Measurements from ENCODE around the gene GIT1. TPM values are rescaled to one million over a fixed set of nuclear protein-coding genes. Genes with fewer than 3 reads are reported as not detected.

Gene GIT1
- total RNA-seq, 5 donors from 2014 or later (not counting 1 experiment from before 2014, with no cell fraction given) = 36.7 to 86.4 (median 71.8) TPM

- WGBS (ENCODE audit: insufficient coverage) = 88% methylated on average over 8 of the region's 9 CpGs
- DNase-seq = no peak
- Histone ChIP-seq H3K4me1 (ENCODE audit: control insufficient read depth in 1 of 2, extremely low read depth in 1 of 2, insufficient read depth in 2 of 2, low read length in 2 of 2) (peaks cover 11 to 25% of the 10 kb centered on the region in 2 experiments), H3K9me3 (no peaks in the 10 kb centered on the region), H3K27ac (ENCODE audit: low read length) (no peak overlapping the region), H3K4me3 (ENCODE audit: control insufficient read depth in 1 of 2, extremely low read depth in 1 of 2, low read length in 1 of 2) (no peak overlapping the region), H3K27me3 (replicated peaks in 1 of 2; ENCODE audit: control insufficient read depth in 2 of 2, extremely low read depth in 1 of 2, insufficient read depth in 2 of 2, low read length in 1 of 2) (peaks cover 0 to 21% of the 10 kb centered on the region in 2 experiments), H3K36me3 (ENCODE audit: control insufficient read depth in 2 of 2, extremely low read depth in 1 of 2, insufficient read depth in 1 of 2, low read length in 1 of 2) (no peaks in the 10 kb centered on the region)
- Mint-ChIP-seq H3K27ac (no peak overlapping the region), H3K27me3 (no peaks in the 10 kb centered on the region), H3K36me3 (no peaks in the 10 kb centered on the region), H3K4me3 (no peak overlapping the region), H3K9me3 (no peaks in the 10 kb centered on the region), H3K4me1 (peaks cover 4 to 15% (median 14%) of the 10 kb centered on the region in 3 donors)
- ATAC-seq (replicated peaks in 1 of 4) = no peak
- CTCF ChIA-PET = interaction anchor here in 1 of 2 donors (0.6 kb wide), 1 partner anchor 19 kb away, joined by 3 read pairs; no protein-coding TSS in a partner anchor
- POLR2A ChIA-PET = no interaction called here
These were observed 7.4 kb upstream of the GIT1 start for GRCh38 chr17:29596811-29597210.

GRCh38 chr17:29595943-29596774 lies 6.7 kb upstream of the GIT1 start:
- ChIA-PET POLR2A (interaction anchor here in 1 of 2 donors (0.6 kb wide), 1 partner anchor 137 kb away, joined by 3 read pairs; no protein-coding TSS in a partner anchor), CTCF (no interaction called here)
- no peak overlapping the region for H3K4me3 ChIP-seq (ENCODE audit: control insufficient read depth in 1 of 2, extremely low read depth in 1 of 2, low read length in 1 of 2)
- H3K4me1 ChIP-seq (ENCODE audit: control insufficient read depth in 1 of 2, extremely low read depth in 1 of 2, insufficient read depth in 2 of 2, low read length in 2 of 2) = peaks cover 16 to 31% of the 10 kb centered on the region in 2 experiments
- no peaks in the 10 kb centered on the region for H3K9me3 Mint-ChIP-seq
- H3K27me3 Mint-ChIP-seq = no peaks in the 10 kb centered on the region
- H3K27ac Mint-ChIP-seq = no peak overlapping the region
- no peaks in the 10 kb centered on the region for H3K36me3 ChIP-seq (ENCODE audit: control insufficient read depth in 2 of 2, extremely low read depth in 1 of 2, insufficient read depth in 1 of 2, low read length in 1 of 2)
- DNase-seq (no peak), ATAC-seq (replicated peaks in 1 of 4) (no peak)
- 92% methylated on average over 8 of the region's 12 CpGs for WGBS (ENCODE audit: insufficient coverage)
- no peaks in the 10 kb centered on the region for H3K9me3 ChIP-seq
- no peaks in the 10 kb centered on the region for H3K36me3 Mint-ChIP-seq
- H3K27ac ChIP-seq (ENCODE audit: low read length) = no peak overlapping the region
- H3K27me3 ChIP-seq (replicated peaks in 1 of 2; ENCODE audit: control insufficient read depth in 2 of 2, extremely low read depth in 1 of 2, insufficient read depth in 2 of 2, low read length in 1 of 2) = peaks cover 0 to 21% of the 10 kb centered on the region in 2 experiments
- H3K4me1 Mint-ChIP-seq = peaks cover 11 to 21% (median 20%) of the 10 kb centered on the region in 3 donors
- no peak overlapping the region for H3K4me3 Mint-ChIP-seq

DNA sequence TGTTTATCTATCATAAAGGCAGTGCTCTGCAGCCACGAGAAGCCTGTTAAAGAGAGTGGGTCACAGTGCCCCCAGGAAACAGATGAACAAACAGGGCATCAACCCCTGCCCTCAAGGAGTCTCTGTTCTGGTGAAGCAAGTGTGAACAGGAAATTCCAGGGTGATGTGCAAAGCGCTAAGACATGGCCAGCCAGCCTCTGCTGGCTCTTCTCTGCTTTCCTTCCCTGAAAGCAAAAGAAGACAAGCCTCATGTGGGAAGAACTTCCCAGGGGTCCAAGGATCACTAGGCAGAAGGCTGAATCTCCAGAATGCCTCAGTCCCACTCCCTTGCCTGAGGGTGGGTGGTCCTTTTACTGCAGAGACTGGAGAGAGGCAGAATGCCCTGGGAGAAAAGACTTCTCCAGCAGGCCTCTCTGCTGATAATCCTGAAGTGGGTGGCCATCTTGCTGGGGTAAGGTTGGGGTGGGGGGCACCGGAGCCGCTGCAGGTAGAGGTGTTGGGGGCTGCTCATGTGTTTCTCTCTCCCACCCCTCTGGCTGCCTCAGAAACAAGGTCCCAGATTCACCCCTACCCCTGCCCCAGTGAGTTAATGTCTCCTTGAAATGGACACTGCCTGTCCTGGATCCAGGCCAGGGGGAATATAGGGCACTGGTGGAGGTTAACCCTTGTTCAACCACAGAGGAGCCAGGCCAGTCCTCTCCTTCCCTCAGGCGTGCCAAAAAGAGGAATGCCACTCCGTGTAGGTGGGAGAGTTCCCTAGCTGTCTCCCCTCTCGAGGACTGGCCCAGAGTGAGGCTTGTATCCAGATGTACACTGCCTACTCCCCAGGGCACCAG lies 5.9 kb upstream of the GIT1 start:
- 100% methylated on average over 1 of the region's 7 CpGs for WGBS (ENCODE audit: insufficient coverage)
- peaks cover 19 to 29% (median 29%) of the 10 kb centered on the region in 3 donors for H3K4me1 Mint-ChIP-seq
- POLR2A ChIA-PET = interaction anchor here in 1 of 2 donors (0.6 kb wide), 1 partner anchor 136 kb away, joined by 3 read pairs; no protein-coding TSS in a partner anchor

GRCh38 chr17:29594519-29595090 lies 5.2 kb upstream of the GIT1 start:
- Histone ChIP-seq H3K9me3 (no peaks in the 10 kb centered on the region), H3K4me3 (ENCODE audit: control insufficient read depth in 1 of 2, extremely low read depth in 1 of 2, low read length in 1 of 2) (no peak overlapping the region), H3K4me1 (ENCODE audit: control insufficient read depth in 1 of 2, extremely low read depth in 1 of 2, insufficient read depth in 2 of 2, low read length in 2 of 2) (peaks cover 27 to 47% of the 10 kb centered on the region in 2 experiments), H3K27me3 (replicated peaks in 1 of 2; ENCODE audit: control insufficient read depth in 2 of 2, extremely low read depth in 1 of 2, insufficient read depth in 2 of 2, low read length in 1 of 2) (peaks cover 0 to 21% of the 10 kb centered on the region in 2 experiments), H3K27ac (ENCODE audit: low read length) (no peak overlapping the region), H3K36me3 (ENCODE audit: control insufficient read depth in 2 of 2, extremely low read depth in 1 of 2, insufficient read depth in 1 of 2, low read length in 1 of 2) (no peaks in the 10 kb centered on the region)
- H3K4me1 Mint-ChIP-seq = peaks cover 24 to 35% (median 33%) of the 10 kb centered on the region in 3 donors
- 86% methylated on average over 10 of the region's 11 CpGs for WGBS (ENCODE audit: insufficient coverage)
- no peaks in the 10 kb centered on the region for H3K36me3 Mint-ChIP-seq
- H3K27me3 Mint-ChIP-seq = no peaks in the 10 kb centered on the region
- H3K4me3 Mint-ChIP-seq = peak overlapping the region; percentile 67 to 83 (median 72)
- ChIA-PET CTCF (interaction anchor here (0.6 to 4.4 kb wide), 3 partner anchors 14 to 922 kb away, joined by 4 to 56 read pairs (median 4); no protein-coding TSS in a partner anchor), POLR2A (no interaction called here)
- DNase-seq = no peak
- H3K27ac Mint-ChIP-seq = no peak overlapping the region
- H3K9me3 Mint-ChIP-seq = no peaks in the 10 kb centered on the region
- no peak for ATAC-seq (replicated peaks in 1 of 4)

More for the DNA sequence above, 5.9 kb upstream of the GIT1 start:
- Histone ChIP-seq H3K27ac (ENCODE audit: low read length) (no peak overlapping the region), H3K9me3 (no peaks in the 10 kb centered on the region), H3K36me3 (ENCODE audit: control insufficient read depth in 2 of 2, extremely low read depth in 1 of 2, insufficient read depth in 1 of 2, low read length in 1 of 2) (no peaks in the 10 kb centered on the region), H3K27me3 (replicated peaks in 1 of 2; ENCODE audit: control insufficient read depth in 2 of 2, extremely low read depth in 1 of 2, insufficient read depth in 2 of 2, low read length in 1 of 2) (peaks cover 0 to 21% of the 10 kb centered on the region in 2 experiments), H3K4me3 (ENCODE audit: control insufficient read depth in 1 of 2, extremely low read depth in 1 of 2, low read length in 1 of 2) (no peak overlapping the region), H3K4me1 (ENCODE audit: control insufficient read depth in 1 of 2, extremely low read depth in 1 of 2, insufficient read depth in 2 of 2, low read length in 2 of 2) (peaks cover 21 to 40% of the 10 kb centered on the region in 2 experiments)
- CTCF ChIA-PET = interaction anchor here in 1 of 2 donors (1.3 kb wide), 1 partner anchor 15 kb away, joined by 4 read pairs; no protein-coding TSS in a partner anchor
- H3K36me3 Mint-ChIP-seq = no peaks in the 10 kb centered on the region
- H3K27ac Mint-ChIP-seq = no peak overlapping the region
- ATAC-seq (replicated peaks in 1 of 4) (no peak), DNase-seq (no peak)
- peak overlapping the region; percentile 67 to 83 (median 72) for H3K4me3 Mint-ChIP-seq
- no peaks in the 10 kb centered on the region for H3K27me3 Mint-ChIP-seq
- no peaks in the 10 kb centered on the region for H3K9me3 Mint-ChIP-seq

DNA sequence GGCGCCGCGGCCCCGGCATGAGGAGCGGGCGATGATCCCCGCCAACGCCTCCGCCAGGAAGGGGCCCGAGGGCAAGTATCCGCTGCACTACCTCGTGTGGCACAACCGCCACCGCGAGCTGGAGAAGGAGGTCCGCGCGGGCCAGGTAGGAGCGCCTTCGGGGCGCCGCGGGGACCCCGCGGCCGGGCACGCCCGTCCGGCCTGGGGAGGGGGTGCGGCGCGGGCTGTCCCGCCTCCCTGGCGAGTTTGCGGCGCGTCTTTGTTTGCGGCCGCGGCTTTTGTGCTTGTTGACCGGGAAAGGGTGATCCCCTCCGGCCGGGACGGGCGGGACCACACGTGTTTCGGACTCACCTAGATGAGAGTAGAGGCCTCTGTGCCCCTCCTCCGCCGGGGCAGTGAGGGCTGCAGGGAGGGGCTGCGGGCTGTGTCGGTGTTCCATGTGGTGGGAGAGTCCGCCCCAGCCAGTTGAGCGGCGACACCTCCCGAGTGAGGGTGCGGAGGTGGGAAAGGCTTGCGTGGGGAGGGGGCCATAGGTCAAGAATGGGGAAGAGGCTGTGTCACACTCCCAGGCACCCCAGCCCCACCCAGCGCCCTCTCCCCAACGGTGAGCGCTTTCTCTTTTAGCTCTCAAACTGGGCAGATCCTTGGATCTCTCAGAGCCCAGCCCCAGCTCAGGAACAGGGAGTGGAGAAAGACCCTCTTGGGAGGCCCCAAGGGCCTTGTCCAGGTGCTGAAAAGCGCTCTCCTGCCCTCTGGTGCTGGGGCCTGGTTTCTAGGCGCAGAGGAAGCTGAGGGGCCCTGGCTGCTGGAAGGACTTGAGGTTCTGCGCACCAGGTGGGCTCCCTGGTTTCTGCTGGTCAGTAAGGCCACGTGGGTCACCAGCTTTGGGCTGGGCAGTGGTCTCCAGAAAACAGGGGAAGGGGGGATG lies 4.4 kb upstream of the GIT1 start:
- H3K4me1 ChIP-seq (ENCODE audit: control insufficient read depth in 1 of 2, extremely low read depth in 1 of 2, insufficient read depth in 2 of 2, low read length in 2 of 2) = peaks cover 27 to 47% of the 10 kb centered on the region in 2 experiments
- H3K27ac Mint-ChIP-seq = no peak overlapping the region
- H3K36me3 ChIP-seq (ENCODE audit: control insufficient read depth in 2 of 2, extremely low read depth in 1 of 2, insufficient read depth in 1 of 2, low read length in 1 of 2) = no peaks in the 10 kb centered on the region
- peak overlapping the region; percentile 41 to 69 for H3K4me3 ChIP-seq (ENCODE audit: control insufficient read depth in 1 of 2, extremely low read depth in 1 of 2, low read length in 1 of 2)
- peaks cover 24 to 35% (median 33%) of the 10 kb centered on the region in 3 donors for H3K4me1 Mint-ChIP-seq
- ChIA-PET CTCF (interaction anchor here (0.5 to 4.4 kb wide), 5 partner anchors 13 to 921 kb away, joined by 4 to 56 read pairs (median 6); no protein-coding TSS in a partner anchor), POLR2A (no interaction called here)
- no peaks in the 10 kb centered on the region for H3K9me3 Mint-ChIP-seq
- H3K27me3 ChIP-seq (replicated peaks in 1 of 2; ENCODE audit: control insufficient read depth in 2 of 2, extremely low read depth in 1 of 2, insufficient read depth in 2 of 2, low read length in 1 of 2) = peaks cover 0 to 21% of the 10 kb centered on the region in 2 experiments
- H3K9me3 ChIP-seq = no peaks in the 10 kb centered on the region
- no peaks in the 10 kb centered on the region for H3K27me3 Mint-ChIP-seq
- ATAC-seq (replicated peaks in 1 of 4) (no peak), DNase-seq (peak in 7 of 35 experiments; percentile 16 to 46 (median 24))
- no peaks in the 10 kb centered on the region for H3K36me3 Mint-ChIP-seq
- WGBS (ENCODE audit: insufficient coverage) = 5% methylated on average over 45 of the region's 64 CpGs
- no peak overlapping the region for H3K27ac ChIP-seq (ENCODE audit: low read length)
- H3K4me3 Mint-ChIP-seq = peak overlapping the region; percentile 67 to 83 (median 72)
